HEK293T (cell line): ENCODE data around the gene GPRC6A.

ENCODE experiments used
- ARNT ChIP-seq: fragments of 450-650 bp; IDR thresholded peaks from 2 replicates; pipeline ENCODE4 v1.6.1; 2017; ENCODE audit warnings: mild to moderate bottlenecking
- BHLHE40 ChIP-seq: fragments of 450-650 bp; IDR thresholded peaks from 2 replicates; pipeline ENCODE4 v1.6.1; 2016; ENCODE audit warnings: mild to moderate bottlenecking, moderate library complexity, borderline replicate concordance
- FOXA1 ChIP-seq: fragments of 450-650 bp; IDR thresholded peaks from 2 replicates; pipeline ENCODE4 v1.6.1; 2016; ENCODE audit warnings: mild to moderate bottlenecking
- L3MBTL2 ChIP-seq: fragments of 450-650 bp; conservative IDR thresholded peaks from 2 replicates; pipeline ENCODE4 v1.6.1; 2016; ENCODE audit warnings: mild to moderate bottlenecking
- LEF1 ChIP-seq: fragments of 450-650 bp; IDR thresholded peaks from 2 replicates; pipeline ENCODE4 v1.6.1; 2017; ENCODE audit warnings: mild to moderate bottlenecking, borderline replicate concordance
- SP1 ChIP-seq: fragments of 450-650 bp; IDR thresholded peaks from 2 replicates; pipeline ENCODE4 v1.6.1; 2017
- TARDBP ChIP-seq: fragments of 450-650 bp; IDR thresholded peaks from 2 replicates; pipeline ENCODE4 v1.6.1; 2016
- TF ChIP-seq, protein P1 (sequence below): fragments of 450-650 bp; IDR thresholded peaks from 2 replicates; pipeline ENCODE4 v1.6.1; 2016

- TF ChIP-seq L3MBTL2 = no peak
- no peak for TF ChIP-seq LEF1
- no peak for TF ChIP-seq BHLHE40
- TF ChIP-seq ARNT = no peak
- no peak for TF ChIP-seq TARDBP
- TF ChIP-seq SP1 = no peak
- no peak for TF ChIP-seq FOXA1
- TF ChIP-seq, protein P1, sequence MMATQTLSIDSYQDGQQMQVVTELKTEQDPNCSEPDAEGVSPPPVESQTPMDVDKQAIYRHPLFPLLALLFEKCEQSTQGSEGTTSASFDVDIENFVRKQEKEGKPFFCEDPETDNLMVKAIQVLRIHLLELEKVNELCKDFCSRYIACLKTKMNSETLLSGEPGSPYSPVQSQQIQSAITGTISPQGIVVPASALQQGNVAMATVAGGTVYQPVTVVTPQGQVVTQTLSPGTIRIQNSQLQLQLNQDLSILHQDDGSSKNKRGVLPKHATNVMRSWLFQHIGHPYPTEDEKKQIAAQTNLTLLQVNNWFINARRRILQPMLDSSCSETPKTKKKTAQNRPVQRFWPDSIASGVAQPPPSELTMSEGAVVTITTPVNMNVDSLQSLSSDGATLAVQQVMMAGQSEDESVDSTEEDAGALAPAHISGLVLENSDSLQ = no peak
Observed at GRCh38 chr6:116866281-116866871, 37.5 kb upstream of the GPRC6A start.
